Globus pallidus (tissue), 1 donor: ENCODE measurements around the gene CCND2.

Source experiments
- DNase-seq: peaks from one replicate; pipeline ENCODE4 v3.0.0-alpha.2; 2015; ENCODE audit warnings: low spot score

The CCND2 gene

GRCh38 chr12:4276524-4277204 lies 3.1 kb downstream of the CCND2 start:
- DNase-seq: peak; percentile 86

GRCh38 chr12:4277205-4277543 lies 3.6 kb downstream of the CCND2 start:
- no peak for DNase-seq

GRCh38 chr12:4277857-4278256 lies 4.3 kb downstream of the CCND2 start:
- no peak for DNase-seq

GRCh38 chr12:4278329-4279197 lies 5.0 kb downstream of the CCND2 start:
- DNase-seq: peak; percentile 44

GRCh38 chr12:4279198-4279690 lies 5.7 kb downstream of the CCND2 start:
- no peak for DNase-seq

GRCh38 chr12:4280351-4281163 lies 7.0 kb downstream of the CCND2 start:
- DNase-seq: no peak

- DNase-seq: no peak
Observed at GRCh38 chr12:4281173-4281654, 7.7 kb downstream of the CCND2 start.

- no peak for DNase-seq
Observed at GRCh38 chr12:4282103-4282891, 8.7 kb downstream of the CCND2 start.

- no peak for DNase-seq
Observed at GRCh38 chr12:4282892-4283511, 9.4 kb downstream of the CCND2 start.

GRCh38 chr12:4283512-4284255 lies 10.1 kb downstream of the CCND2 start:
- peak; percentile 36 for DNase-seq

GRCh38 chr12:4284306-4284705 lies 10.7 kb downstream of the CCND2 start:
- no peak for DNase-seq

GRCh38 chr12:4285070-4285469 lies 11.5 kb downstream of the CCND2 start:
- no peak for DNase-seq

GRCh38 chr12:4286228-4286627 lies 12.7 kb downstream of the CCND2 start:
- no peak for DNase-seq

GRCh38 chr12:4286771-4287317 lies 13.3 kb downstream of the CCND2 start:
- no peak for DNase-seq

GRCh38 chr12:4287325-4288211 lies 14.0 kb downstream of the CCND2 start:
- no peak for DNase-seq

GRCh38 chr12:4288296-4289131 lies 15.0 kb downstream of the CCND2 start:
- DNase-seq: peak; percentile 11

- DNase-seq: peak; percentile 46
Observed at GRCh38 chr12:4289231-4289878, 15.8 kb downstream of the CCND2 start.
